Osteoblast (primary cell): ENCODE measurements around the gene PDE8B. TPM values are rescaled to one million over a fixed set of nuclear protein-coding genes. Genes with fewer than 3 reads are reported as not detected.

Experiments
- DNase-seq: peaks from one replicate; pipeline ENCODE4 v3.0.0; 2011; ENCODE audit warnings: low spot score, mixed read lengths; ENCODE audit not compliant: insufficient read length; ENCODE audit errors: missing footprints
- H2AFZ ChIP-seq: 2 replicates; pipeline ENCODE4 v1.6.0; 2011; ENCODE audit warnings: mild to moderate bottlenecking, low read length
- H3K27ac ChIP-seq: 2 replicates; pipeline ENCODE4 v1.5.1; 2011; ENCODE audit warnings: mild to moderate bottlenecking, low read depth, low read length, moderate library complexity
- H3K27me3 ChIP-seq: 2 replicates; pipeline ENCODE4 v1.6.0; 2012; ENCODE audit warnings: mild to moderate bottlenecking, control low read depth, inconsistent platforms, low read length, moderate library complexity; ENCODE audit not compliant: insufficient read depth
- H3K36me3 ChIP-seq: 2 replicates; pipeline ENCODE4 v1.5.1; 2011; ENCODE audit warnings: mild to moderate bottlenecking, low read length, control low read depth, moderate library complexity; ENCODE audit not compliant: insufficient read depth
- H3K4me1 ChIP-seq: 2 replicates; pipeline ENCODE4 v1.5.1; 2011; ENCODE audit warnings: mild to moderate bottlenecking, low read length, control low read depth, moderate library complexity; ENCODE audit not compliant: insufficient read depth
- H3K4me2 ChIP-seq: 2 replicates; pipeline ENCODE4 v1.6.0; 2011; ENCODE audit warnings: mild to moderate bottlenecking, low read length; ENCODE audit not compliant: insufficient read depth
- H3K4me3 ChIP-seq: fragments of 200-600 bp; sonication (generic); 3 replicates; pipeline ENCODE4 v1.5.1; 2012; ENCODE audit warnings: mild to moderate bottlenecking, low read length, inconsistent platforms; ENCODE audit not compliant: insufficient read depth
- H3K79me2 ChIP-seq: 2 replicates; pipeline ENCODE4 v1.6.0; 2012; ENCODE audit warnings: mild to moderate bottlenecking, low read length, control low read depth, inconsistent platforms; ENCODE audit not compliant: insufficient read depth
- H3K9me3 ChIP-seq: 2 replicates; pipeline ENCODE4 v1.5.1; 2011; ENCODE audit warnings: low read depth, low read length, control low read depth
- H4K20me1 ChIP-seq: 2 replicates; pipeline ENCODE4 v1.6.0; 2012; ENCODE audit warnings: mild to moderate bottlenecking, low read length, control low read depth; ENCODE audit not compliant: insufficient read depth
- total RNA-seq: library from RNA; depleted of rRNA; stranded (reverse); fragments of >200 nt; gene quantifications from 2 replicates; pipeline ENCODE4 v1.2.3, GENCODE V29; 2012
- TF ChIP-seq, protein P1 (sequence below): IDR thresholded peaks from 2 replicates; pipeline ENCODE4 v1.5.1; 2011; ENCODE audit warnings: mild to moderate bottlenecking, low read depth, low read length, moderate library complexity; ENCODE audit errors: extremely low read depth

Gene PDE8B
- total RNA-seq, 1 donor: under 0.01 TPM

DNA sequence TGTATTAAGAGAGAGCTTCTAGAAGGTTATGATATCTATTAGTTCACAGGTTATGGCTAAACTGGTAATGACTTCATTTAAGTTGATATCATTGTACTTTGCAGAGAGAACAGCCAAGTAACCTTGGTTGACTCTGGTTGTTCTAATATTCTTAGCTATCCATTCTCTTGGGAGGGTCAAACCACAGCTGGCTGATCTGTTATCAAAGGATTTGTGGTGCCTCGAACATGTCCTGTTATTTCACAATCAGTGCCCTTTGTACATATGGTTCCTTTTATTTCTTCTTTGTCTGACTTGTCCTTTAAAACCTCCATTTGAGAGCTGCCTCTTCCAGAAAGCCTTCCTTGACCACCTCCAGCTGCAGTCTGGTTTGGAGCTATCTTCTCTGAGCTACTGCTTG is 61.7 kb downstream of the PDE8B start:
- no peak overlapping the region for H3K27ac ChIP-seq
- no peak overlapping the region for H3K4me3 ChIP-seq
- H3K4me2 ChIP-seq: no peak overlapping the region
- no peak for DNase-seq
- H3K79me2 ChIP-seq: no peaks in the 10 kb centered on the region
- TF ChIP-seq, protein P1, sequence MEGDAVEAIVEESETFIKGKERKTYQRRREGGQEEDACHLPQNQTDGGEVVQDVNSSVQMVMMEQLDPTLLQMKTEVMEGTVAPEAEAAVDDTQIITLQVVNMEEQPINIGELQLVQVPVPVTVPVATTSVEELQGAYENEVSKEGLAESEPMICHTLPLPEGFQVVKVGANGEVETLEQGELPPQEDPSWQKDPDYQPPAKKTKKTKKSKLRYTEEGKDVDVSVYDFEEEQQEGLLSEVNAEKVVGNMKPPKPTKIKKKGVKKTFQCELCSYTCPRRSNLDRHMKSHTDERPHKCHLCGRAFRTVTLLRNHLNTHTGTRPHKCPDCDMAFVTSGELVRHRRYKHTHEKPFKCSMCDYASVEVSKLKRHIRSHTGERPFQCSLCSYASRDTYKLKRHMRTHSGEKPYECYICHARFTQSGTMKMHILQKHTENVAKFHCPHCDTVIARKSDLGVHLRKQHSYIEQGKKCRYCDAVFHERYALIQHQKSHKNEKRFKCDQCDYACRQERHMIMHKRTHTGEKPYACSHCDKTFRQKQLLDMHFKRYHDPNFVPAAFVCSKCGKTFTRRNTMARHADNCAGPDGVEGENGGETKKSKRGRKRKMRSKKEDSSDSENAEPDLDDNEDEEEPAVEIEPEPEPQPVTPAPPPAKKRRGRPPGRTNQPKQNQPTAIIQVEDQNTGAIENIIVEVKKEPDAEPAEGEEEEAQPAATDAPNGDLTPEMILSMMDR: no peak
- H3K27me3 ChIP-seq: peaks cover 4% of the 10 kb centered on the region
- no peaks in the 10 kb centered on the region for H4K20me1 ChIP-seq
- H3K4me1 ChIP-seq: no peaks in the 10 kb centered on the region
- no peaks in the 10 kb centered on the region for H3K9me3 ChIP-seq
- no peaks in the 10 kb centered on the region for H3K36me3 ChIP-seq
- no peak overlapping the region for H2AFZ ChIP-seq

DNA sequence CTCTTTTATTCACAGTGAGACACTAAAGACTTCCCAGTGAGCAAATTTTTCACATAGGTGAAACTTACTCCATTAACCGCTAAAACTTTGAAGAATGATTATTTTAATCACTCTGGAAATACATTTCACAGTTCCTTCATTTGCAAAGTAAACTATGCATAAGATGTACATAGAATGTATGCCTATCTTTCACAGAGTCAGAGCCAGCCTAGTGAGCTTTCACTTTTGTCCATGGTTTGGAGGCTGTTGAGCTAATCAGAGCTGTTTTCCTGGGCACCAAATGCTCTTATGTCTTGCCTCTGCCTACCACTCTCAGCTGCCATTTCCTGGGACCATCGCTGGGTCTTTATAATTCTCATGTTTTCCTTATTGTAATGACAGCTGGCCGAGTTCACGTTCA is 67.3 kb downstream of the PDE8B start:
- Histone ChIP-seq H3K79me2 (no peaks in the 10 kb centered on the region), H3K27me3 (no peaks in the 10 kb centered on the region), H3K9me3 (no peaks in the 10 kb centered on the region), H3K4me2 (no peak overlapping the region), H2AFZ (no peak overlapping the region), H3K36me3 (no peaks in the 10 kb centered on the region), H3K4me1 (peaks cover 11% of the 10 kb centered on the region), H3K27ac (no peak overlapping the region), H4K20me1 (no peaks in the 10 kb centered on the region), H3K4me3 (no peak overlapping the region)
- DNase-seq: no peak
- TF ChIP-seq, protein P1: no peak

DNA sequence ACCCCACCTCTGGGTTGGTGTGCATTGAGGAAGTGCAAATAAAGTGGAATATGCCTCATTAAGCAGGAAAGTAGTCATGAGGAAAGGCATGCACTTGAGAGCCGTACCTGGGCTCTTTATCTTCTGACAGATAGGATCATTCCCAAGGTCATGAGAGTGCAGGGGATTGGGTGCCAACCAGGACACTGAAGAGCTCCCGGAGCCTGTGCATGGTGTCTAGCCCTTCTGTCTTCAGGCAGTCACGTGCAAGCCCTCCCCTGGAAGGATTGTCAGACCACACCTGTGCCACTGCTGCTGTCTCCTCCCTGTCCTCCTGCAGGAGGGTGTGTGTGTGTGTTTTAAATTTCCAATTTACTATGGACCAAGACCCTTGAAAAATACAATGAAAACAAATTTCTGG is 69.6 kb downstream of the PDE8B start:
- no peak overlapping the region for H3K4me3 ChIP-seq
- TF ChIP-seq, protein P1: no peak

DNA sequence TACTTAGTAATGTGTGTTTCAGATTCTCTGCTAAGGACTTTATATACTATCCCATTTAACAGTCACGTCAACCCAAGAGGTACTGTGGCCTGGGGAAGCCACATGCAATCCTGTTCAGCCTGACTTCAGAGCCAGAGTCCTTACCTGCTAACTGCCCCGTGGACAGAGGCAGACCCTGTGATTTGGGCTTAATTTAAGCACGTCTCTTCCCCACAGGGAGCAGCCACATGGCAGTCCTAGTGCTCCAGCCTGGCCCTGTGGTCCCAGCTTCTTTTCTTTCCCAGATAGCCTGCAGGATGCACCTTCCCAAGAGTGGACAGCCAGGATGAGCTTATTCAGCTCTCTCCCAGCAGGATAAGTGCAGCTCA is 71.5 kb downstream of the PDE8B start:
- DNase-seq: no peak
- Histone ChIP-seq H3K36me3 (no peaks in the 10 kb centered on the region), H3K4me3 (no peak overlapping the region), H3K79me2 (no peaks in the 10 kb centered on the region), H3K27ac (peak overlapping the region; percentile 51), H3K9me3 (no peaks in the 10 kb centered on the region), H3K4me2 (peak overlapping the region; percentile 41), H3K4me1 (peaks cover 13% of the 10 kb centered on the region), H4K20me1 (no peaks in the 10 kb centered on the region), H2AFZ (peak overlapping the region; percentile 60), H3K27me3 (no peaks in the 10 kb centered on the region)
- TF ChIP-seq, protein P1: no peak

More for the DNA sequence above, 69.6 kb downstream of the PDE8B start:
- Histone ChIP-seq H3K27ac (no peak overlapping the region), H3K4me2 (no peak overlapping the region), H3K4me1 (peaks cover 13% of the 10 kb centered on the region), H3K9me3 (no peaks in the 10 kb centered on the region), H2AFZ (no peak overlapping the region), H3K79me2 (no peaks in the 10 kb centered on the region), H3K27me3 (no peaks in the 10 kb centered on the region), H3K36me3 (no peaks in the 10 kb centered on the region), H4K20me1 (no peaks in the 10 kb centered on the region)
- no peak for DNase-seq
